GM21447 (cell line): ENCODE data around the gene C16orf92.

Source experiments
- ATAC-seq: cut with Tn5 transposase; IDR thresholded peaks from one replicate; pipeline ENCODE4 v1.9.1; 2021; ENCODE audit not compliant: unreplicated experiment

The C16orf92 gene

GRCh38 chr16:30053376-30054015 lies 30.5 kb downstream of the C16orf92 start:
- no peak for ATAC-seq

GRCh38 chr16:30054451-30054850 lies 31.5 kb downstream of the C16orf92 start:
- no peak for ATAC-seq

- no peak for ATAC-seq
These were observed 32.1 kb downstream of the C16orf92 start for GRCh38 chr16:30054959-30055553.

GRCh38 chr16:30060346-30060745 lies 37.3 kb downstream of the C16orf92 start:
- no peak for ATAC-seq

GRCh38 chr16:30060836-30061554 lies 38.0 kb downstream of the C16orf92 start:
- no peak for ATAC-seq

GRCh38 chr16:30063278-30063892 lies 40.4 kb downstream of the C16orf92 start:
- no peak for ATAC-seq

- peak; percentile 46 for ATAC-seq
These were observed 41.1 kb downstream of the C16orf92 start for GRCh38 chr16:30063893-30064728.

- ATAC-seq: no peak
These were observed 41.7 kb downstream of the C16orf92 start for GRCh38 chr16:30064729-30065101.

- ATAC-seq: peak; percentile 71
These were observed 42.3 kb downstream of the C16orf92 start, which contains the start of gene ALDOA for GRCh38 chr16:30065102-30065942. Gene ALDOA (plus strand): TSS chr16:30065760. CDS start chr16:30066898, 1,138 bp downstream.

GRCh38 chr16:30065943-30066760 lies 43.2 kb downstream of the C16orf92 start:
- ATAC-seq: no peak

- ATAC-seq: no peak
These were observed 44.0 kb downstream of the C16orf92 start for GRCh38 chr16:30066761-30067583.

- no peak for ATAC-seq
These were observed 44.6 kb downstream of the C16orf92 start for GRCh38 chr16:30067584-30067916.

- no peak for ATAC-seq
These were observed 45.3 kb downstream of the C16orf92 start for GRCh38 chr16:30068333-30068732.

- ATAC-seq: no peak
These were observed 46.0 kb downstream of the C16orf92 start for GRCh38 chr16:30068750-30069610.

GRCh38 chr16:30069611-30070462 lies 46.8 kb downstream of the C16orf92 start:
- no peak for ATAC-seq

- ATAC-seq: no peak
These were observed 47.5 kb downstream of the C16orf92 start for GRCh38 chr16:30070490-30070889.
